ENCODE measurements around the gene RGS17. TPM values are rescaled to one million over a fixed set of nuclear protein-coding genes. Genes with fewer than 3 reads are reported as not detected.

RGS17 gene
- total and polyA plus RNA-seq, 2 of the 13 experiments (the other 11 are each of a cell fraction or from before 2014, with no cell fraction given), result 0.04 TPM; not detected in 1

DNA sequence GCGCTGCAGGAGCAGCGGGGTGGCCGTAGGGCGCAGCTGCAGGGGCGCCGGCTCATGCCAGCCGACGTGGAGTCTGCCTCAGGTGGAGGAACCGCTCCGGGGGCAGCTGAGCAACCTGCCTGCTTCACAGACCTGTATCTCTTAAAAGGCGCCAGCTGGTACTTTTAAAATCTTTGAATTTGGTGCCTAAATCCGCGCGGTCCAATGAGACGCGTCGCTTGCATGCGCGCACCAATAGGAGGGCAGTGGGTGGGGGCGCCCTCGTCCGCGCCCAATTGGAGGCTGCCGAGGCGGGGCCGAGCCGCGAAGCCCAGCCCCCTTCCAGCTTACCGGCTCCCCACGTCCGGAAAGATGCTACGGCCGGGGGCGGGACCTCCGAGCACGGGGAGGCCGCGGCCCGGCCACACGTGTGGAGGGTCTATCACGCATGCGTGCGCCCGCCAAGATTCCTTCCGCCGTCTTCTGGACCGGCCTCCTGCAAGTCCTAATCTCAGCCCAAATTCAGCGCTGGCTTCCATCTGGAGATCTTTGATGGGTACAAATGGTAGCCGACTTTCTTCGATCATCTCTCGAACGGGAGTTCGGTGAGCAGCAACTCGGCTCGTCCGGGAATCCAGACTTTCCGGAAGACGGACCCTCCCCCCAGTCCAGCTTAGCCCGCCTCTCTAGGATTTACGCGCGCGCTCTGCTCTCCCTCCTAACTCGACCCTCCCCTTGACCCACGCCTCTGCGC is 148.0 kb downstream of the RGS17 start, which contains the start of gene FBXO5 (continued):
- TF ChIP-seq, protein P1, sequence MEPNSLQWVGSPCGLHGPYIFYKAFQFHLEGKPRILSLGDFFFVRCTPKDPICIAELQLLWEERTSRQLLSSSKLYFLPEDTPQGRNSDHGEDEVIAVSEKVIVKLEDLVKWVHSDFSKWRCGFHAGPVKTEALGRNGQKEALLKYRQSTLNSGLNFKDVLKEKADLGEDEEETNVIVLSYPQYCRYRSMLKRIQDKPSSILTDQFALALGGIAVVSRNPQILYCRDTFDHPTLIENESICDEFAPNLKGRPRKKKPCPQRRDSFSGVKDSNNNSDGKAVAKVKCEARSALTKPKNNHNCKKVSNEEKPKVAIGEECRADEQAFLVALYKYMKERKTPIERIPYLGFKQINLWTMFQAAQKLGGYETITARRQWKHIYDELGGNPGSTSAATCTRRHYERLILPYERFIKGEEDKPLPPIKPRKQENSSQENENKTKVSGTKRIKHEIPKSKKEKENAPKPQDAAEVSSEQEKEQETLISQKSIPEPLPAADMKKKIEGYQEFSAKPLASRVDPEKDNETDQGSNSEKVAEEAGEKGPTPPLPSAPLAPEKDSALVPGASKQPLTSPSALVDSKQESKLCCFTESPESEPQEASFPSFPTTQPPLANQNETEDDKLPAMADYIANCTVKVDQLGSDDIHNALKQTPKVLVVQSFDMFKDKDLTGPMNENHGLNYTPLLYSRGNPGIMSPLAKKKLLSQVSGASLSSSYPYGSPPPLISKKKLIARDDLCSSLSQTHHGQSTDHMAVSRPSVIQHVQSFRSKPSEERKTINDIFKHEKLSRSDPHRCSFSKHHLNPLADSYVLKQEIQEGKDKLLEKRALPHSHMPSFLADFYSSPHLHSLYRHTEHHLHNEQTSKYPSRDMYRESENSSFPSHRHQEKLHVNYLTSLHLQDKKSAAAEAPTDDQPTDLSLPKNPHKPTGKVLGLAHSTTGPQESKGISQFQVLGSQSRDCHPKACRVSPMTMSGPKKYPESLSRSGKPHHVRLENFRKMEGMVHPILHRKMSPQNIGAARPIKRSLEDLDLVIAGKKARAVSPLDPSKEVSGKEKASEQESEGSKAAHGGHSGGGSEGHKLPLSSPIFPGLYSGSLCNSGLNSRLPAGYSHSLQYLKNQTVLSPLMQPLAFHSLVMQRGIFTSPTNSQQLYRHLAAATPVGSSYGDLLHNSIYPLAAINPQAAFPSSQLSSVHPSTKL (CRISPR knock-in tag; IDR thresholded peaks at IDR 0.05), result peak; percentile 3; the same call in 1 of the 2 replicates
- TF ChIP-seq ZSCAN20 (CRISPR knock-in tag; IDR thresholded peaks at IDR 0.05; ENCODE audit: borderline replicate concordance) (peak; percentile 86), NFRKB (IDR thresholded peaks at IDR 0.05) (no peak), GABPB1 (CRISPR knock-in tag; IDR thresholded peaks at IDR 0.05) (peak; percentile 88), ZHX2 (IDR thresholded peaks at IDR 0.05; ENCODE audit: low read depth) (0 out of 2 replicates have a peak, but pooled peaks have one; percentile 27), ZHX2 (CRISPR knock-in tag; IDR thresholded peaks at IDR 0.05; ENCODE audit: borderline replicate concordance) (no peak), SALL2 (CRISPR knock-in tag; IDR thresholded peaks at IDR 0.05) (no peak; the same call in 1 of the 2 replicates), IKZF1 (IDR thresholded peaks at IDR 0.05) (no peak), BRD4 (CRISPR knock-in tag; IDR thresholded peaks at IDR 0.05) (peak; percentile 50), ZNF207 (IDR thresholded peaks at IDR 0.05; ENCODE audit: borderline replicate concordance) (no peak), CAMTA2 (CRISPR knock-in tag; IDR thresholded peaks at IDR 0.05; ENCODE audit: borderline replicate concordance) (no peak; the same call in 1 of the 2 replicates), PAWR (CRISPR knock-in tag; IDR thresholded peaks at IDR 0.05; ENCODE audit: borderline replicate concordance) (peak; percentile 97; the same call in 1 of the 2 replicates)
- TF ChIP-seq, protein P2, sequence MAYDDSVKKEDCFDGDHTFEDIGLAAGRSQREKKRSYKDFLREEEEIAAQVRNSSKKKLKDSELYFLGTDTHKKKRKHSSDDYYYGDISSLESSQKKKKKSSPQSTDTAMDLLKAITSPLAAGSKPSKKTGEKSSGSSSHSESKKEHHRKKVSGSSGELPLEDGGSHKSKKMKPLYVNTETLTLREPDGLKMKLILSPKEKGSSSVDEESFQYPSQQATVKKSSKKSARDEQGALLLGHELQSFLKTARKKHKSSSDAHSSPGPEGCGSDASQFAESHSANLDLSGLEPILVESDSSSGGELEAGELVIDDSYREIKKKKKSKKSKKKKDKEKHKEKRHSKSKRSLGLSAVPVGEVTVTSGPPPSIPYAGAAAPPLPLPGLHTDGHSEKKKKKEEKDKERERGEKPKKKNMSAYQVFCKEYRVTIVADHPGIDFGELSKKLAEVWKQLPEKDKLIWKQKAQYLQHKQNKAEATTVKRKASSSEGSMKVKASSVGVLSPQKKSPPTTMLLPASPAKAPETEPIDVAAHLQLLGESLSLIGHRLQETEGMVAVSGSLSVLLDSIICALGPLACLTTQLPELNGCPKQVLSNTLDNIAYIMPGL (CRISPR knock-in tag; IDR thresholded peaks at IDR 0.05; ENCODE audit: borderline replicate concordance in 1 of 2, low read depth in 1 of 2), result peak; percentile 48 to 69; a peak in 2 of 4 replicates
- TF ChIP-seq, protein P3, sequence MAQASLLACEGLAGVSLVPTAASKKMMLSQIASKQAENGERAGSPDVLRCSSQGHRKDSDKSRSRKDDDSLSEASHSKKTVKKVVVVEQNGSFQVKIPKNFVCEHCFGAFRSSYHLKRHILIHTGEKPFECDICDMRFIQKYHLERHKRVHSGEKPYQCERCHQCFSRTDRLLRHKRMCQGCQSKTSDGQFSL (CRISPR knock-in tag; IDR thresholded peaks at IDR 0.05), result 0 out of 2 replicates have a peak, but pooled peaks have one; percentile 41
- TF ChIP-seq, protein P4, sequence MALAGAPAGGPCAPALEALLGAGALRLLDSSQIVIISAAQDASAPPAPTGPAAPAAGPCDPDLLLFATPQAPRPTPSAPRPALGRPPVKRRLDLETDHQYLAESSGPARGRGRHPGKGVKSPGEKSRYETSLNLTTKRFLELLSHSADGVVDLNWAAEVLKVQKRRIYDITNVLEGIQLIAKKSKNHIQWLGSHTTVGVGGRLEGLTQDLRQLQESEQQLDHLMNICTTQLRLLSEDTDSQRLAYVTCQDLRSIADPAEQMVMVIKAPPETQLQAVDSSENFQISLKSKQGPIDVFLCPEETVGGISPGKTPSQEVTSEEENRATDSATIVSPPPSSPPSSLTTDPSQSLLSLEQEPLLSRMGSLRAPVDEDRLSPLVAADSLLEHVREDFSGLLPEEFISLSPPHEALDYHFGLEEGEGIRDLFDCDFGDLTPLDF (CRISPR knock-in tag; IDR thresholded peaks at IDR 0.05), result peak; percentile 99
